ENCODE data around the gene CCNF.
"Not testable (repeated sequence)": the region's sequence is repeated elsewhere in the genome, so short reads cannot be mapped to it uniquely, and the experiment has no call there.

The CCNF gene

DNA sequence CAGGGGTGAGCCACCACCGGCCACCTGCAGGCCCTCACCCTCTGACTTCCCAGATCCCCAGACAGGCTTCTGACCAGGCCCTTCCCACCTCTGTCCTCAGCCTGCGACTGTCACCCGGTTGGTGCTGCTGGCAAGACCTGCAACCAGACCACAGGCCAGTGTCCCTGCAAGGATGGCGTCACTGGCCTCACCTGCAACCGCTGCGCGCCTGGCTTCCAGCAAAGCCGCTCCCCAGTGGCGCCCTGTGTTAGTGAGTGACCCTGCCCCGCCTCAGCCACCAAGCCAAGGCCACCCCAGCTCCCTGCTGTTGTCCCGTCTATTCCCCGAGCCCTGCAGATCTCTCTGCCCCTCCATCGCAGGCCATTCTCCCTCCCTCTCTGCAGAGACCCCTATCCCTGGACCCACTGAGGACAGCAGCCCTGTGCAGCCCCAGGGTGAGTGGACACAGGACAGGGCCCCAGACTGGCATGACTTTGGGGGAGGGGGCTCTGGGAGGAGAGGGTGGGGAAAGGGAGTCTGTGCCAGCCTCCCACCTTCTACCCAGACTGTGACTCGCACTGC lies 43.7 kb downstream of the CCNF start:
- DNase-seq = no peak

DNA sequence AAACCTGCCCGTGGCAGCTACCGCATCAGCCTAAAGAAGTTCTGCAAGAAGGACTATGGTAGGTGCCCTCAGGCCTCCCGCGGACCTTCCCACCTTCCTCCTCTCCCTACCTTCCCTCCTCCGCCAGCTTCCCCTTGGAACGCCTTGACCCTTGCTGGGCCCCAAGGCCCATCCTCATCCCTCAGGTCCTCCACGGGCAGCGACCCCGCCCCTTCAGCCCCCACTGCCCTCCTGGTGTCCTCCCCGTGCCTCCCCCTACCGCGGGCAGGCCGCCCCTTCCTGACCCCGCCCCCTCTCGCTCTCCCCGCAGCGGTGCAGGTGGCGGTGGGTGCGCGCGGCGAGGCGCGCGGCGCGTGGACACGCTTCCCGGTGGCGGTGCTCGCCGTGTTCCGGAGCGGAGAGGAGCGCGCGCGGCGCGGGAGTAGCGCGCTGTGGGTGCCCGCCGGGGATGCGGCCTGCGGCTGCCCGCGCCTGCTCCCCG lies 44.2 kb downstream of the CCNF start:
- peak; percentile 47 for DNase-seq

DNA sequence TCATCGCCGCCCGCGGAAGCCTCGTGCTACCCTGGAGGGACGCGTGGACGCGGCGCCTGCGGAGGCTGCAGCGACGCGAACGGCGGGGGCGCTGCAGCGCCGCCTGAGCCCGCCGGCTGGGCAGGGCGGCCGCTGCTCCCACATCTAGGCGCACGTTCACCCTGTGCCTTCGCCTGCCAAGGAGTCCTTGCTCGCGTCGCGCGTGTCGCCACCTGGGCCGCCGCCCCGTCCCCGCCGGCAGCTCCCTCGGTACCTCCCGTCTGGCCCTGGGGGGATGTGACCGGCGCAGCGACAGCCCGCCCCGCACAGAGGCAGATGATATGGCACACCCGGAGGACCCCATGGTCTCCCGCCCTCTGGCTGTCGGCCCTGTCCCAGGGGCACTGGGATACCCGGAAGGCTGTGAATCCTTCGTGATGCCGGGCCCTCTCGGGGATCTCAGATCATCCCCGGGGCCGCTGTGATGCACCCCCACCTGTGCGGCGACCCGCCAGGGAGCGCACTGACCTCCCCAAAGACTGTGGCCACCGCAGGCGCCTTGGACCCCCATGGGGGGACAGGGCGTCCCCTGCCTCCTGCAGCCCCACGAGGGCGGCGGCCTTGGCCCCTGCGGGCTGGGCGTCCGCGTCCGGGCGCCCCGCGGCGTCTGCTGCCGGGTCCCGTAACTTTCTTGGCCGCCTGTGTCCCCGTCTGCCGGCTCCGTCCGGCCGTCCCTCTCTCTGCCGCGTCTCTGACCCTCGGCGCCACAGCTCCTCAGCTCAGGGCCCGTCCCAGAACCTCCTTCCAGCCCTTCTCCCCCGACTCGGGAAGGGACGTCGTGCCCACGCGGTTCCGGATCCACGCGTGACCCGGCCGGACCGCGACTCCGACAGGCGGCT lies 45.0 kb downstream of the CCNF start:
- peak; percentile 65 for DNase-seq

DNA sequence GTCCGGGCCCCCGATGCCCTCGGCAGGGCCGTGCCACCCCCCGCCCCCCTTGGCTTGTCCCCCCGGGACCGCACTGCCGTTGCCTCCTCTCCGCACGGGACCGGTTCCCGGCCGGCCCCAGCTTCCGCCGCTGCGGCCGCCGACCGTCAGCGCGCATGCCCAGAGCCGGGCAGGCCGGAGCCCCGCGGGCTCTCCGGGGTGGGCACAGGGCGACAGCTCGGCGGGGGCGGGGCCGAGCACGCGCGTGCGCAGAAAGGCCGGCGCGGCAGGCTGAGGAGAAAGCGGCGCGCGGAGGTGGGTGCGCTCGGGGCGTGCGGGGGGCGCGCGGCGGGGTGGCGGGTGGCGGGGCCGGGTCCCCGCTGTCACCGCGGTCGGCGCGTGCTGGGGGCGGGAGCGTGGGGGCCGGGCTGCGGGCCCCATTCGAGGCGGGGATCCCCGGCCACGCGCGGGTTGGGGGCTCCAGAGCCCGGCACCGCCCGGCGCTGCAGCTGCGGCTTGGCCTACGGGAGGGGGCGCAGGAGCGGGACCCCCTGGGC lies 45.7 kb downstream of the CCNF start, which contains the start of gene TBC1D24:
Gene TBC1D24 (plus strand): TSS at position 251 of the 536 bp plus-strand sequence. CDS start 21,022 bp downstream, outside the sequence.
- DNase-seq = peak; percentile 94

DNA sequence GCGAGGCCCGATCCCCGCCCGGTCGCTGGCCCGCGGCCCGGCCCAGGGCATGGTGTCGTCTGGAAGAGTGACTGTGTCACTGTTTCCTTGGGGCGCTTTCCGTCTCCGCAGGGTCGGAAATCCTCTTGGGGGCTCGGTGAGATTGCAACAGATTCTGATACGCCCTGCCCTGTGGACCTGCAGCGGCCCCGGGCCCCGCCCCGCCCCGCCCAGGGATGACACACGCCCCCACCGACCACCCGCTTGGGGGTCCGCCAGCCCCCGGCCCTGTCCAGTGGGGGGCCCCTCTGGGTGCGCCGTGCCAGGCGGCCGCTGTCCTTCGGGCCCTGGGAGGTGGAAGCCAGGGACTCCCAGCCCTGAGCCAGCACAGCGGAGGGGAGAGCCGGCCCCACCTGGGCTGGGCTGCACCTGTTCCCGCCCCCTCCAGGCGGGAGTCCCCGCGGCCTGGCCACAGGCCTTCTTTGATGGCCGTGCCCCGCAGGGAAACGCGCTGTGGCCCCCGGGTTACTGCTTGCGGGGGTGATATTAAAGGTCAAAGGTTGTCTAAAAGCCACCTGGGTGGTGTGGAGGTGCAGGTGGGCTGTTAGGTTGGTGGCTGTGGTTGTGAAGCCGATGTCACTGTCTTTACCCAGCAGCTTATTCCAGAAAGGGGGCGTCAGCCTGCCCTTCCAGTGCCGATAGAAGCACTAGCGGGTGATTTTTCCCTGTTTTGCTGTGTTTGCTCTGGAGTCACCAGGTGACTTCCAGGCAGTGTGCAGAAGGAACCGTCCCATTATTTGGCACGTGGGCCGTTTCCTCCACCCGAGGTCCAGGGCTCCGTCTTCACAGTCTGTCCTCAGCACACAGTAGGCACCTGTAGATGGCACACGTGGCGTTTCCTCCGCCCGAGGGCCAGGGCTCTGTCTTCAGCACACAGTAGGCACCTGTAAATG lies 46.4 kb downstream of the CCNF start:
- peak; percentile 56 for DNase-seq

DNA sequence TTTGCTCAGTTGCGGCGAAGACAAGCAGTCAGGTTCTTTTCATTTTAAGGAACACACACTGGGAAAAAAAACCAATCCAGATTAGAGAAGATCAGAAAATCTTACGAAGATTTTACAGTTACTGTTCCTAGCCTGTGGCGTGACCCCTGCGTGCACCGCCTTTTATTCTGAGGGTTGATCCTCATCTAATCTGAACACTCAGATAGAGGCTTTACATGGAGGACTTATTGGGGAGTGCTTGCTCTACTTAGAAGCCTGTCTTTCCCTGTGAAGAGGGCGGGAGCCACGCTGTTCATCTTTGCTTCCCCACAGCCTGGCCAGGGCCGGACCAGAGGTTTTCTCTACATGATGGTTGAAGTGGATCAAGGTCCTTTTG lies 47.1 kb downstream of the CCNF start:
- DNase-seq = no peak

DNA sequence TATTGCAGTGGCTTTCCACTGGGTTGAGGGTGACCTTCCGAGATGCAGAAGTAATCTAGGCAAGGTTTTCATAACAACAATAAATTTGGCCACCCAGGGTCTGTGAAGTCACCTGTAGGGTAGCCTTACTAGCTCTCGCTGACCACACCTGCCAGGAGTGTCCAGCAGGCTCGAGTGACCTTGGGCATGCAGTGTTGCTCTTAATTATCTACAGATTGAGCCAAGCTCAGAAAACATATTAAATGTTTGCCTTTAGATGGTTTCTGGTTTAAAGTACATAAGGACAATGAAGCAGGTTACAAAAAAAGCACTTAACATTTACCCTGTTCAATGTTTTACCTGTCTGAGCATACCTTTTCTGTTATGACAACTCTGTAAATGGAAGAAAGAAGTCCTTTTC lies 47.5 kb downstream of the CCNF start:
- DNase-seq = no peak

DNA sequence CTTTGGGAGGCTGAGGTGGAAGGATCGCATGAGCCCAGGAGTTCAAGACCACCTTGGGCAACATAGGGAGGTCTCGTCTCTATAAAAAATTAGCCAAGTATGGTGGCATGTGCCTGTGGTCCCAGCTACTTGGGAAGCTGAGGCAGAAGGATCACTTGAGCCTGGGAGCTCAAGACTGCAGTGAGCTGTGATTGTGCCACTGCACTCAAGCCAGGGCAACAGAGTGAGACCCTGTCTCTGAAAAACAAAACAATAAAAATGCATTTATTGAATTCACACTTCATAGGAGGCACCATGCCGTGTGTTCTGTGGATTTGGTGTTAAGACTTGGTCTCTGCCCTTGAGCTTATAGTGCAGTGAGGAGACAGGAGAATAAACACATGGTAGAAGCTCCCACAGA lies 48.1 kb downstream of the CCNF start:
- no peak for DNase-seq

DNA sequence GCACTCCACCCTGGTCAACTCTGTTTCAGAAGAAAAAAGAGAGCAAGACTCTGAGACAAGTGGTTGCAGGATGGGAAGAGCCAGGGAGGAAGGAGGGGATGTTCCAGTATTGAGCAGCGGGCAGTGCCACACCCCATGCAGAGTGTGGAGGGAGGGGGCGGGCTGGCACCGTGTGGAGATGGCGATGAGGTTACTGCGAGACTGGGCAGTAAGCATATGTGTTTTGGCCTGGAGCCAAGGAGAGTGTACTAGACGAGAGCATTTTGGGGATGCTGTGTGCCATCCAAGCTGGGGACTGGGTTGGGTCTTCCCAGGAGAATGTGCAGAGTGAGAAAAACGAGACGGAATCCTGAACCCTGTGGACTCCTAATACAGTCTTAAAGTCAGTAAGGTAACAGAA lies 49.0 kb downstream of the CCNF start:
- no peak for DNase-seq

DNA sequence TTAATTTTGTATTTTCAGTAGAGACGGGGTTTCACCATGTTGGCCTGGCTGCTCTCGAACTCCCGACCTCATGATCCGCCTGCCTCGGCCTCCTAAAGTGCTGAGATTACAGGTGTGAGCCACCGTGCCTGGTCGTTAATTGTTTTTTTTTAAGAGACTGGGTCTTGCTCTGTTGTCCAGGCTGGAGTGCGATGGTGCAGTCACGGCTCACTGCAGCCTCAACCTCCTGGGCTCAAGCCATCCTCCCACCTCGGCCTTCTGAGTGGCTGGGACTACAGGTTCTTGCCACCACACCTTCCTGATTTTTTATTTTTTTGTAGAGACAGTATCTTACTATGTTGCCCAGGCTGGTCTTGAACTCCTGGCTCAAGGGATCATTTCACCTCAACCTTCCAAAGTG lies 50.7 kb downstream of the CCNF start:
- DNase-seq = not testable (repeated sequence)

DNA sequence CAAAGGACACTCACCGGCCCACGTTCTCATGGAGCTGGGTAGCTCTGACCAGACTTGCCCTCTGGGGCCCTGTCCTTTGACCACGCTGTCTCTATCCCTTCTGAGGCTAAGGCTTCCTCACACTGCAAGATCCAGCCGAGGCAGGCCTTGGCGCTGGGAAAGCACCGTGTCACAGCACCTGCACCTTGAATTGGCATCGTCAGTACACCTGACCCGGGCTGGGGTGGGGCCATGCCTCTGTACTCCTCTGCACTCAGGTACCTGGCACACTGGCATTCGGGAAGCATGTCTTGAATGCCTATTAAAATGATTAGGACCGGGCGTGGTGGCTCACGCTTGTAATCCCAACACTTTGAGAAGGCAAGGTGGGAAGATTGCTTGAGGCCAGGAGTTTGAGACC lies 51.7 kb downstream of the CCNF start:
- no peak for DNase-seq

DNA sequence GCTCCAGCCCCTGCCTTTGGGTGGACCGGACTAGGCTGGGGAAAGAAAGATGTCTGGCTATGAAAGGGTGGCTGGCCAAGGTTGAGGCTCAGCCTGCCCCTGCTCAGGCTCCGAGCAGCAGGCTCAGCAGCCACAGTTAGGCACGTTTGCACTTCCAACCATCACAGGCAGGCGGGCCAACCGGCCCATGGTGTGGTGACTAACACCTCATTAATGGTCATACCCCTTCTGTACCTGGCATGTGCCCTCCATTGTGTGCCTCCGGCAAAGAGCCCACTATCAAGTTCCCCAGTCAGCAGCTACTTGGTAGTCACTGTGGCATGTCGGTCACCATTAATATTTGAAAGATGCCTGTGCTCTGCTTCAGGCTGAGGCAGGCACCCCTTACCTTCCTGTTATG lies 52.4 kb downstream of the CCNF start:
- DNase-seq = no peak

DNA sequence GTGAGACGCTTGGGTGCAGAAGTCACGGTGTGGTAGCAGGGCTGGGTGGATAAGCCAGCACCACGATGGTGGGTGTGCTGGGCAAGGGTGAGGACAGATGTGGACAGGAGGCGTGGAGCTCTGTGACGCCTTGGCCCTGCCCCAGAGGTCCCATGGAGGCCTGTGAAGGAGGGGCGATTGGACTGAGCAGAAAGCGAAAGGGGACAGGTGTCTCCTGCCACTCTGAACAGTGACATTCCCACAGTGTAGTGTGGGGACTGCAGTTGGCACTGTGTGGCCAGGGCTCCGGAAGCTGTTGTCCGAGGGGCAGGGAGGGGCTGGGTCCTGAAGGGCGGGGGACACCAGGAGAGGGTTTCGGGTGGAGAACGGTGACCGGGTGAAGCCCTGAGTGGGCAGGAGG lies 53.0 kb downstream of the CCNF start:
- DNase-seq = no peak

DNA sequence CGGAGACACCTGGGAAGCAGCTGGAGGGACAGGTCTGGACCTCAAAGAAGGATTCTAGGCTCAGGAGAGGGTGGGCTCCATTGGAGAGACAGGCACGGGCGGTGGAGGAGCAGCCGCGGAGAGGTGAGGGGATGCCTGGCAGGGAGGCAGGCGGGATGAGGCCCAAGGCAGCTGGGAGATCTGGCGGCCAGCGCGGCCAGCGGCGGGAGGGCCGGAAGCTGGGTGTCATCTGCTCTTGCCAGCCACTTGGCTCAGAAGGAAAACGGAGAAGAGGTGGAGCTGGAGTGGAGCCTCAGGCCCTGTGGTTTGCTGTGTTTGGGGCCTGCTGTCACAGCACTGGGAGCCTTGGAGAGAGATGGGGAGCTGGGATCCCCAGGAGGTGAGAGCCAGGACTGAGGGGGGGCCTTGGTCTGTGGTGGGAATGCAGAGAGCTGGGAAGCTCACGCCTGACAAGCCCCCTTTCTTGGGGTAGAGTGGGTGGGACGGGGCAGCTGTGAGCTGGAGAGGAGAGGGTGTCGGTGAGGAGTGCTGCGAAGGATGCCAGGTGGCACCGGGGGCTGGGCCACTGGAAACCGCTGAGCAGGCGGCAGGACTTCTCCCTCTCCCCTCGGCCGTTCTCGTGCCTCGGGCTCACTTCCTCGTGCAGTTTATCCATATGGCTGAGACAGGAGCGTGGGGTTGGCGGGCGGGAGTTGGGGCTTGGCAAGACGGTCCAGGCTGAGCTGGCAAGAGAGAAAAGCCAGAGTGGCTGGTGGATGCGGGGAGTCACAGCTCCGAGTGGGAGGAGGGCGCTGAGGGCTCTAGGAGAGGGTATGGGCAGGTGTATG lies 53.7 kb downstream of the CCNF start:
- DNase-seq = no peak

DNA sequence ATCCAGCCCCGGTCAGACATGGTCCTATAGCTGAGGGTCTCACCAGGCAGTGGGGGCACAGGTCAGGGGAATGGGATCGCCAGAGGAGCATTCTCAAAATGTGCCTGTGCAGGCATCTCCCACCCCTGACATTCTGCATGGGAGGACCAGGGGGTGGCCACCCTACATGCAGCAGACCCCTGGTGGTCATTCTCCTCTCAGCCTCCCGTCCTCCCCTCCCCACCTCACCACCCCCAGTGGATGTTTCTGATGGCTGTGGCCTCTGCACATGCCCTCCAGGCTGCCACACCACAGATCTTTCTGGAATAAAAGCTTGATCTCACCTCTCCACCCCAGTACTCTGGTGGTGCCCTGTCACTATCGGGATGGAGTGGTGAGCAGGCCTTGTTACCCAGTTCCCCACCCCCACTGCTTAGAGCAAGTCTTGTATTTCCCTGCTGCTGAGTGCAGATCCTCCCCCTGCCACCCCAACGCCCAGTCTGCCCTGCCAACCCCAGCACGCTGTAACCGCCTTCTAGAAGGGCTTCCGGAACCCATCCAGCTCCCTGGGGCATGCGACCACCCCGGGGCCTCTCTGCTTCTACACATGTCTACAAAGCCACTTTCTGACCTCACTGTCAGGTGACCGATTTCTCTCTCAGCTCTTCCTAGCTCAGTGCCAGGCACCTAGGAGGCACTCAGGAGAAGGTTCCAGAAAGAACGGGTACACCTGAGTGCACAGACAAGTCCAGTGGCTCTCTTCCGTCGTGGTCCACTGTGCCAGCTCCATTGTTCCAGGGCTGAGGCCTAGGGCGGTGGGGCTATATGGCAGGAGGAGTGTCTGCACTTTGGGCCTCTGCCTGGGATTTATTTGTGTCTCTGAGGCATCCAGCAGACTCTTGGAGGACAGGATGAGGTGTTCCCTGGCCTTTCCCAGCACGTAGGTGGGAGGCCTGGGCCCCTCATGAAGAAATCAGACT lies 55.0 kb downstream of the CCNF start:
- DNase-seq = no peak

DNA sequence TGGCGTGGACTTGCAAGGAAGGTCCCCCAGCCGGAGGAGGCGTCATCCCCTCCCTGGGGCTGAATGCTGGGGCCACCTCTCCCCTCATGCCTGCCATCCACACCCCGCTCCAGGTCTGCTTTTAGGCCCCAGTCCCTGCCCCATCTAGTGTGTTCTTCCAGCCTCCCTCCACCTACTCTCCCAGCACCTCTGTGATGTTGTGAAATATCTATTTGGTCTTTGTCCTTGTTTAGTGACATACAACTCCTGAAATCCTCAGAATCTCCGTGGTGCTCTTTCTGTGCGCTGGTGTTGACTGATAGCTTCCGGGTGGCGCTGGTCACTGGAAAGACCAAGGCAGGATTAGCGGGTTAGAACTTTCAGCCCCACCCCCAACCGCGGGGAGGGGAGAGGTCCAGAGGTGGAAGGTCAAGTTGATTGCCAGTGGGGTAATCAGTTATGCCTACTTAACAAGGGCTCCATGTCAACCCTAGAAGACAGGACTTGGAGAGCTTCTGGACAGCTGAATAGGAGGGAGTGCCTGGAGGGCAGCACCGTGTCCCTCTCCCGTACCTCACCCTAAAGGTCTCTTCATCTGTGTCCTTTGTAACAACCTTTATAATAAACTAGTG lies 55.8 kb downstream of the CCNF start:
- DNase-seq = no peak

DNA sequence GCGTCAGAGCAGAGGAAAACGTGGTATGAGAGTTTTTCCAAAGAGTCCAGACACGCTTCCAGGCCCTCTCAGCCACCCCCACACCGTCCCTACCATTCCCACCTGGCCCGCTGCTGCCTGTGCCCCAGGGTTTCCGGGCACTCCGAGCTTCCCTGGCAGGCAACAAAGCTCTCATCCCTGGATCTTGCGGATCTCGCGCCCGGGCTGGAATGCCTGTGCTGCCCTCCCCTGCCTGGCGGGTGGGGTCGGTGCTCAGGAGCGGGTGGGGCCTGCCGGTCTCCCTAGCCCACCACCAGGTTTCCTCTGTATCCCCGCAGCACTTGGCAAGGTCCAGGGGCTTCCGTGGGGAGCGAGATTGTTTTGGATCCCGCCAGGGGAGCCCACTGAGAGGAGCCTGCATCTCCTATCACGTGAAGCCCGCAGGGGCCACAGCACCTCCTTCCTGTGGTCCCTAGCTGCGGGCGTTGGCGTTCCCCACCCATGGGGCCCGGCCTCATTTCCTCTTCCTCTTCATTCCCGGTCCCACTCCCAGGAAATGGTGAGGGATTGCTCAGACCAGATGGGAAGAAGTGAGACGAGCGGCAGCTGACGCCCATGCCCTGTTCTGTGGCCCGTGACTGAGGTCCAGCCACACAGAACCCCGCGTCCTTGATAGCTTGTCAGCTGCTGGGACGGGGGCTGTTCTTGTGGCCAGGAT lies 56.7 kb downstream of the CCNF start:
- no peak for DNase-seq

DNA sequence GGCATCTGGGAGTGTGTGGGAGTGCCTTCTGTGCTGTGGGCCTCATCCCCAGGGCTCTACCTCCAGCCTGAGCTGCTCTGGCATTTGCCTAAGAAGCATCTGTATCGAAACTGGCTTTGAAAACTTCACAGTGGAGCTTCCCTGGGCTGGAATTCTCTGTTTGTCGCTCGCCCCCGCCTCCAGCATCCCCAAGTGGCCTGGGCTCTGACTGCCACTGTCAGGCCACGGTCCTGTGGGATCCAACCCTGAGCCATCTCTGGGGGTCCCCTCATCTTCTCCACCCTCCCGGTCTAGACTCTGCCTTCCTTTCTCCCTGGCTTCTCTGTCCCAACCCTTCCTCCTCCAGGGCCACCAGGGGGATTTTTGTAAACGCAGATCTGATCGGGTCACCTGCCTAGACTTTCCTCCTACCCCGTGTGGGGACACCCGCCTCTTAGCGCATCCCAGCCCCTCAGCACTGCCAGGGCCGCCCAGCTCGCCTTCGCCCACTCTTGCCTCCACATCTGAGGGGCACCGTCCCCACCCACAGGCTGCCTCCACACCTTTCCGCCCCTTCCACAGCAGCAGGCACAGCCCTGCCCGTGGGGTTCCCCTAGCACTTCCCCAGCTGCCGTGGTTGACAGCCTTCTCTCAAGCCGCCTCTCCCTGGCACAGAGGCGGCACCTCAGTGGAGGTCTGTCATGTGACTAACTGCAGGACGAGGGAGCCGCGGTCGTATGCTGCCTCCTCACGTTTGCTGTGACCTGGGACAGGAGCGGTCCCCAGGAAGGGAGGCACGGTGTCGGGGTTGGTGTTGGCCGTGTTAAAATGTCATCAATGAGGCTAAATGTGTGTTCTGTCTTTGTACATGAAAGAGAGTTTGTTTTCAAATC lies 57.6 kb downstream of the CCNF start:
- DNase-seq = peak; percentile 72

DNA sequence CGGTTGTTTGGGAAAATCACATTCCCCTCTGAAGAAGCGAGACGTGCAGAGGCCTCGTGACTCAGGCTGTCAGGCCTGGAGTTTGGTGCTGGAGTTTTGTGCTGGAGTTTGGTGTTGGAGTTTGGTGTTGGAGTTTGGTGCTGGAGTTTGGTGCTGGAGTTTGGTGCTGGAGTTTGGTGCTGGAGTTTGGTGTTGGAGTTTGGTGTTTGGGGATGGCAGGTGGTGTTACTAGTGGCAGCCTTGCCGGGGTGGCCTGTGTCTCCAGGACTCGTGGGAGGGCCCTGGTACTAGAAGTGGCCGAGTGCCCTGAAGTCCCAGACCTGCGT lies 58.2 kb downstream of the CCNF start:
- DNase-seq = no peak

All from activated CD4-positive, alpha-beta T cell treated with anti-CD3 and anti-CD28 coated beads, Interleukin-2, Interleukin-6, amounts not matched to agents 100 ng/mL and 50 ng/mL, durations not matched to agents 16 hours and 8 hours (primary cell).